GM19467 (cell line): ENCODE measurements around the gene DNTTIP2.
"Not testable (repeated sequence)": the region's sequence is repeated elsewhere in the genome, so short reads cannot be mapped to it uniquely, and the experiment has no call there.

ENCODE experiments used
- ATAC-seq: cut with Tn5 transposase; IDR thresholded peaks from one replicate; pipeline ENCODE4 v1.9.1; 2021; ENCODE audit warnings: mild to moderate bottlenecking, moderate library complexity; ENCODE audit not compliant: unreplicated experiment

Gene DNTTIP2

GRCh38 chr1:93878501-93878888 lies 511 bp downstream of the DNTTIP2 start:
- peak; percentile 37 for ATAC-seq

- ATAC-seq: no peak
Measured at GRCh38 chr1:93877529-93877928, 1.5 kb downstream of the DNTTIP2 start.

- ATAC-seq: no peak
Measured at GRCh38 chr1:93876244-93876643, 2.8 kb downstream of the DNTTIP2 start.

- no peak for ATAC-seq
Measured at GRCh38 chr1:93874025-93874651, 4.9 kb downstream of the DNTTIP2 start.

GRCh38 chr1:93871366-93871765 lies 7.6 kb downstream of the DNTTIP2 start:
- no peak for ATAC-seq

- no peak for ATAC-seq
Measured at GRCh38 chr1:93869653-93870052, 9.4 kb downstream of the DNTTIP2 start.

GRCh38 chr1:93868492-93868891 lies 10.5 kb downstream of the DNTTIP2 start:
- ATAC-seq: not testable (repeated sequence)

GRCh38 chr1:93865253-93865652 lies 13.8 kb downstream of the DNTTIP2 start:
- no peak for ATAC-seq

GRCh38 chr1:93864175-93864574 lies 14.8 kb downstream of the DNTTIP2 start:
- ATAC-seq: no peak

GRCh38 chr1:93857653-93858052 lies 21.4 kb downstream of the DNTTIP2 start:
- ATAC-seq: not testable (repeated sequence)

- not testable (repeated sequence) for ATAC-seq
Measured at GRCh38 chr1:93855983-93856382, 23.0 kb downstream of the DNTTIP2 start.

GRCh38 chr1:93853940-93854339 lies 25.1 kb downstream of the DNTTIP2 start:
- ATAC-seq: no peak

- no peak for ATAC-seq
Measured at GRCh38 chr1:93851878-93852277, 27.1 kb downstream of the DNTTIP2 start.

- no peak for ATAC-seq
Measured at GRCh38 chr1:93851327-93851712, 27.7 kb downstream of the DNTTIP2 start.

- ATAC-seq: not testable (repeated sequence)
Measured at GRCh38 chr1:93850687-93851326, 28.2 kb downstream of the DNTTIP2 start.

GRCh38 chr1:93848350-93848883 lies 30.6 kb downstream of the DNTTIP2 start:
- no peak for ATAC-seq

- peak; percentile 27 for ATAC-seq
Measured at GRCh38 chr1:93847811-93848288, 31.2 kb downstream of the DNTTIP2 start.

GRCh38 chr1:93846992-93847810 lies 31.8 kb downstream of the DNTTIP2 start:
- peak; percentile 64 for ATAC-seq

GRCh38 chr1:93846206-93846991 lies 32.6 kb downstream of the DNTTIP2 start:
- ATAC-seq: peak; percentile 46

GRCh38 chr1:93845538-93846205 lies 33.3 kb downstream of the DNTTIP2 start:
- ATAC-seq: peak; percentile 0
